ENCODE measurements around the gene TBC1D22A. TPM values are rescaled to one million over a fixed set of nuclear protein-coding genes. Genes with fewer than 3 reads are reported as not detected.
A peak's percentile ranks its signal among the peaks of the same experiment; 100 is the strongest.

TBC1D22A gene
- total RNA-seq, 1 donor = 17.7 TPM

DNA sequence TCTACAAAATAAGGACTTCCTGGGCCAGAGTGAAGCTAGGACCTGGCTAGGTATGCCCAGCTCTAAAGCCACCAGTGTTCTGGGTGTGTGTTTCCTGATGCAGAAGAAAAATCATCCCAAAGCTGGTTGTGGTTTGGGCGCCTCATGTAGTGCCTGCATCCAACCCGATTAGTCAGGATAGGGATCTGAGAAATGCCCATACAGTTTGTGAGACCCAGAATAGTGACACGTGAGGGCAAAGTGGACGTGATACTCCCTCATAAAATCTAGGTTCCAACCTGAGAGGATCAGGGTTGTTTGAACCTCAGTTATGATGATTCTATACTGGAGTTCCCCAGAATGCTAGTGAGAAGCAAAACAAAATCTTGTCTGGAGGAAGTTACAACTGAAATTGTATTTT lies 238.4 kb downstream of the TBC1D22A start:
- Histone ChIP-seq H3K27me3 (ENCODE audit: insufficient read depth, low read length) (no peaks in the 10 kb centered on the region), H4K20me1 (ENCODE audit: insufficient read depth, low read length) (peaks cover 11% of the 10 kb centered on the region), H3K9me3 (ENCODE audit: low read depth, low read length) (no peaks in the 10 kb centered on the region), H3K27ac (ENCODE audit: low read depth, low read length) (no peak overlapping the region), H3K36me3 (ENCODE audit: insufficient read depth, low read length) (no peaks in the 10 kb centered on the region), H3K4me3 (ENCODE audit: insufficient read depth, low read length) (no peak overlapping the region), H3K4me1 (ENCODE audit: insufficient read depth, low read length) (no peaks in the 10 kb centered on the region), H3K4me2 (ENCODE audit: insufficient read depth, low read length) (no peak overlapping the region), H3K79me2 (ENCODE audit: insufficient read depth, low read length) (no peaks in the 10 kb centered on the region), H2AFZ (ENCODE audit: low read length) (no peak overlapping the region)
- DNase-seq (ENCODE audit: insufficient read length, low spot score, missing footprints) = peak; percentile 85
- TF ChIP-seq CTCF (IDR thresholded peaks at IDR 0.05; ENCODE audit: extremely low read depth, low read depth, low read length) = no peak

DNA sequence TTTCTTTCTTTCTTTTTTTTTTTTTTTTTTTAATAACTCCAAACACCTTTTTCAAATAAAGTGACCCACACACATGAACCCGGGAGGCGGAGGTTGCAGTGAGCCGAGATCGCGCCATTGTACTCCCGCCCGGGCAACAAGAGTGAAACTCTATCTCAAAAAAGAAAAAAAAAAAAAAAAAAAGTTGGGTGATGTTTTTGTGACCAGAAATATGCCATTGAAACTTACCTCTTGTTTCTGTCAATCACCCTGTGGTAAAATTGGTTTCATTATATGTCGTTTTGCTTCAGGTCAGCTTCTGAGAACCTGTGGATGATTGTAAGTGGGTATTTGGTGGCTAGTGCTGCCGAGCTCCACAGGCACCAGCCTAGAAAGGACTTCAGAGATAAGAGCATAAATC lies 238.8 kb downstream of the TBC1D22A start:
- TF ChIP-seq CTCF (IDR thresholded peaks at IDR 0.05; ENCODE audit: extremely low read depth, low read depth, low read length) = no peak
- Histone ChIP-seq H3K4me2 (ENCODE audit: insufficient read depth, low read length) (no peak overlapping the region), H3K4me3 (ENCODE audit: insufficient read depth, low read length) (no peak overlapping the region), H4K20me1 (ENCODE audit: insufficient read depth, low read length) (peaks cover 11% of the 10 kb centered on the region), H3K9me3 (ENCODE audit: low read depth, low read length) (no peaks in the 10 kb centered on the region), H3K36me3 (ENCODE audit: insufficient read depth, low read length) (no peaks in the 10 kb centered on the region), H3K27me3 (ENCODE audit: insufficient read depth, low read length) (no peaks in the 10 kb centered on the region), H2AFZ (ENCODE audit: low read length) (no peak overlapping the region), H3K27ac (ENCODE audit: low read depth, low read length) (no peak overlapping the region), H3K79me2 (ENCODE audit: insufficient read depth, low read length) (no peaks in the 10 kb centered on the region), H3K4me1 (ENCODE audit: insufficient read depth, low read length) (no peaks in the 10 kb centered on the region)
- DNase-seq (ENCODE audit: insufficient read length, low spot score, missing footprints) = no peak

DNA sequence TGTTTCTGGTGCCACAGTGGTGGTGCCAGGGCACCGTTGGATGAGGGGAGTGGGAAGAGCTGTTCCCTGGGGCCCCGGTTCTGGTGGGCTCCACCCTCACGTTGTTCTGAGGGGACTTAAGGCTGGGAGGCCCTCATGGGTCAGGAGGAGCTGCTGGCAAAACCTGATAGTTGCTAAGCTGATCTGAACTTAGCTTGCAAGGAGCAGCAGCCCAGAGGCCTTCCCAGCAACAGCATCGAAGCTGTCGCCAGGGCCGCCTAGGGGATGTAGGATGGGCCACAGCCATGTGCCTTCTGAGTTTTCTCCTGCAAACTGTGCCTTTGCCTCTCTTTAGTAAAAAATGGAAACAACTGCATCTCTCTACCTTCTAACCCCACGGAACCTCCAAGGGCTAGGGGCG lies 240.2 kb downstream of the TBC1D22A start:
- Histone ChIP-seq H3K4me2 (ENCODE audit: insufficient read depth, low read length) (no peak overlapping the region), H3K79me2 (ENCODE audit: insufficient read depth, low read length) (no peaks in the 10 kb centered on the region), H3K4me3 (ENCODE audit: insufficient read depth, low read length) (no peak overlapping the region), H3K27me3 (ENCODE audit: insufficient read depth, low read length) (no peaks in the 10 kb centered on the region), H3K9me3 (ENCODE audit: low read depth, low read length) (no peaks in the 10 kb centered on the region), H3K27ac (ENCODE audit: low read depth, low read length) (no peak overlapping the region), H3K4me1 (ENCODE audit: insufficient read depth, low read length) (no peaks in the 10 kb centered on the region), H2AFZ (ENCODE audit: low read length) (no peak overlapping the region), H4K20me1 (ENCODE audit: insufficient read depth, low read length) (peaks cover 2% of the 10 kb centered on the region), H3K36me3 (ENCODE audit: insufficient read depth, low read length) (no peaks in the 10 kb centered on the region)
- DNase-seq (ENCODE audit: insufficient read length, low spot score, missing footprints) = peak; percentile 29
- no peak for TF ChIP-seq CTCF (IDR thresholded peaks at IDR 0.05; ENCODE audit: extremely low read depth, low read depth, low read length)

- DNase-seq (ENCODE audit: insufficient read length, low spot score, missing footprints) = peak; percentile 50
- H3K36me3 ChIP-seq (ENCODE audit: insufficient read depth, low read length) = peaks cover 6% of the 10 kb centered on the region
- H3K79me2 ChIP-seq (ENCODE audit: insufficient read depth, low read length) = peaks cover 3% of the 10 kb centered on the region
- H2AFZ ChIP-seq (ENCODE audit: low read length) = no peak overlapping the region
- no peaks in the 10 kb centered on the region for H3K4me1 ChIP-seq (ENCODE audit: insufficient read depth, low read length)
- TF ChIP-seq CTCF (IDR thresholded peaks at IDR 0.05; ENCODE audit: extremely low read depth, low read depth, low read length) = no peak
- H3K27ac ChIP-seq (ENCODE audit: low read depth, low read length) = no peak overlapping the region
- H3K9me3 ChIP-seq (ENCODE audit: low read depth, low read length) = no peaks in the 10 kb centered on the region
- no peak overlapping the region for H3K4me3 ChIP-seq (ENCODE audit: insufficient read depth, low read length)
- H3K4me2 ChIP-seq (ENCODE audit: insufficient read depth, low read length) = no peak overlapping the region
- H3K27me3 ChIP-seq (ENCODE audit: insufficient read depth, low read length) = no peaks in the 10 kb centered on the region
- H4K20me1 ChIP-seq (ENCODE audit: insufficient read depth, low read length) = peaks cover 4% of the 10 kb centered on the region
Observed at GRCh38 chr22:47005506-47006408, 243.3 kb downstream of the TBC1D22A start.

Data from osteoblast (primary cell).